SKM-1 (cell line): ENCODE data around the gene LFNG.

Experiments
- DNase-seq: peaks from one replicate; lab custom pipeline; 2025; ENCODE audit not compliant: unreplicated experiment; lab: John Stamatoyannopoulos, UW

Gene LFNG, protein sequence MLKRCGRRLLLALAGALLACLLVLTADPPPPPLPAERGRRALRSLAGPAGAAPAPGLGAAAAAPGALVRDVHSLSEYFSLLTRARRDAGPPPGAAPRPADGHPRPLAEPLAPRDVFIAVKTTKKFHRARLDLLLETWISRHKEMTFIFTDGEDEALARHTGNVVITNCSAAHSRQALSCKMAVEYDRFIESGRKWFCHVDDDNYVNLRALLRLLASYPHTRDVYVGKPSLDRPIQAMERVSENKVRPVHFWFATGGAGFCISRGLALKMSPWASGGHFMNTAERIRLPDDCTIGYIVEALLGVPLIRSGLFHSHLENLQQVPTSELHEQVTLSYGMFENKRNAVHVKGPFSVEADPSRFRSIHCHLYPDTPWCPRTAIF

DNA sequence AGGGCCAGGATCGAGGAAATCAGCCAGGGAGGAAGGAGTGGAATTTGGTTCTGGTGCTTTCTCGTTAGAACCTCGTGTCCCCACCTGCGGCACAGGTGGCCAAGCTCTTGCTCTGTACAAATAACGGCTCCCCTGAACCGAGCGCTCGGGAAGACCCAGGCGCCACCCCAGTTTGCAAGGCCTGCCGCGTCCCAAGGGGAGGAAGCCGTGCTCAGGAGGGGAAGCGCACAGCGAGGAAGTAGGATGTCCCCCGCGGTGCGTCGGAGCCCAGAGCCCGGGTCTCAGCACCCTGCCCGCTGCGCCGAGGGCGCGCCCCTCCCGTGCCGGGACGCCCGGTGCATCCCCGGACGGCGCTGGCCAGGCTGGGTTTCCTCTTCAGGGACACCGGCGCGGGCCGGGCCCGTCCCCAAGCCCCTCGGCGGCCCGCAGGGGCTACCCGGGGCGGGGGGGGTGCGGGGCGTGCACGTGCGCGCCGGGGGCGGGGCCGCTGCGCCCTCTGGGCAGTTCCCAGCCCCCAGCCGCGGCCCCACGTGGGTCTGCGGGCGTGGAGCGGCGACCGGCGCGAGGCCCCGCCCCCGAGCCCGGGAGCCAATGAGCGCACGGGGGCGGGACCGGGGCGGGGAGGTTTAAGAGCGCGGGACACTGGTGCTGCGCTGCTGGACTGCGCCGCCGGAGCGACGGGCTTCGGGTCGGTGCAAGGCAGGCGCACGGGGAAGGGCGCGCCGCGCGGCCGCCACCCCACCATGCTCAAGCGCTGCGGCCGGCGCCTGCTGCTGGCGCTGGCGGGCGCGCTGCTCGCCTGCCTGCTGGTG, at the start of gene LFNG:
Gene LFNG (plus strand): TSS at position 656 of the 812 bp plus-strand sequence. CDS start 88 bp downstream, at position 744.
- peak; percentile 77 for DNase-seq

DNA sequence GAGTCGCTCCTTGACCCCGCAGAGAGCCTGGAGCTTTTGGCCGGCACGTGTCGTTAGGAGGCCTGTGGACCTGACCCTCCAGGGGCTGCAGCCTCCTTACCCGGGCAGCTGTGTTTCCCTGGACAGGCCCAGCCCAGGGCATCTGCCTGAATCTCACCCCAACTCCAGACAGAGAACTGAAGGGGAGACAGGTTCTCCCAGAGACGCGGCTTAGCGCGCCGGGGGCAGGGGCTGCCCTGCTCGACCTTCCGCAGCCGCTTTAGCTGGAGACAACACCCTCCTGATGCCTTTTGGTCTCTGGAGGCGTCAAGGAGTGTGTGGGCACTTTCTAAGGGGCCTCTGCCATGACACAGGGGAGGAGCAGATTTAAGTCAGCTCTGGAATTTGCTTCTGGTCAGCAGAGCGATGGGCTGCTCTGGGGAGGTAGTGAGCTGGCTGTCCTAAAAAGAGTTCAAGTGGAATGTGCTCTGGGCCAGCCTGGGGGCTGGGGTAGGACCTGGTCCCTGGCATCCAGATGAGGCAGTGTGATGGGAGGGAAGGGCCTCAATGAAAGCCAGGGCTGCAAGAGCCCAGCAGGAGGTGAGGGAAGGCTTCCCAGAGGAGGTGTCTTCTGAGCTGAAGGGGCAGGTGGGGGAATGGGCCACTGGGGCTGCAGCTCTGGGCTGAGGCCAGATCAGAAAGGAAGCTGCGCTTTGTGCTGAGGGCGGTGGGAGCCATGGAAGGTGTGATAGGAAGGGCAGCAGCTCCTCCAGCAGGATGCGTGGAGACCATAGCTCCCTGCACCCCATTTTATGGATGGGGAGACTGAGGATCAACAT, 49.2 kb upstream of the LFNG start:
- DNase-seq, result no peak

DNA sequence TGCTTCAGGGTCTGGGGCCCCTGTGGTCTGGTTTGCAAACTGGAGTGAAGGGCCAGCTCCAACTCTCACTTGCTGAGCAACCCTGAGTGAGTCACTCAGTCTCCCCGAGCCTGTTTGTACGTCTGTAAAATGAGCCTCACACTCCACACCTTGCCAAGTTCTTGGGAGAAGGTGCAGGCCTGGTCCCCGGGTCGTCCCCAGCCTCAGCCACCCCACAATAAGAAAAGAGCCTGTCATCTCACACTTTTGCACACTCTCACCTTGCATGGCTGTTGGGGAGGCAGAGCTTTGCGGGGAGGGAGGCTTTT, 48.6 kb upstream of the LFNG start:
- DNase-seq, result no peak

DNA sequence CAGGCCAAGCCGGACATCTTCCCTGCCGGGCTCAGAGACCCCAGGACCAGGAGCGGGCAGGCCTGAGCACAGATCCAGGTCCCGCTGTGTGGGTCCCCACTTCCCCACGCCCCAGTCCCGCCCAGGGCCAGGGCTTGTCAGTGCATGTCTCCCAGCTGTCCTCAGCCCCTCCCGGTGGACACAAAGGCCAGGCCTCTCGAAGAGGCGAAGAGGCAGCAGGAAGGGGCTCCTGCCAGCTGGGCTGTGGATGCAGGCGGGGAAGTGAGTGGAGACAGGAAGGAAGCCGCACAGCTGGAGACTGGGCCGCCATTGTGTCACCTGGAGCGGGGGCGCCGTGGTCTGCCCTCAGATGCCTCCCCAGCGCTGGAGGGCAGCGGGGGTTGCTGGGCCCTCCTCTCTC, 48.2 kb upstream of the LFNG start:
- DNase-seq, result no peak

DNA sequence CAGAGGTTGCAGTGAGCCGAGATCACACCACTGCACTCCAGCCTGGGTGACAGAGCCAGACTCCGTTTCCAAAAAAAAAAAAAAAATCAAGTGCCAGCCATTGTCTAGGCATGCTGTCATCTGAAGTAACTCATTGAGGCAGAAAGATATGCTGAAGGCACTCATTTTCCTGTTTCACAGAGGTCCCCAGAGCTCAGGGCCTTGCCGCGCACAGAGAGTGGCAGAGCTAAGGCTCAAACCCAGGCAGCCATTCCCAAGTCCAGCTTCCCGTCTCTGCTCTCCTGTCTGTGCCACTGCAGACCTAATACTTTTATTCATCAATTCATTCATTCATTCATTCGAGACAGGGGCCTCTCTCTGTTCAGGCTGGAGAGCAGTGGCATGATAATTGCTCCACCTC, 46.8 kb upstream of the LFNG start:
- DNase-seq, result no peak

DNA sequence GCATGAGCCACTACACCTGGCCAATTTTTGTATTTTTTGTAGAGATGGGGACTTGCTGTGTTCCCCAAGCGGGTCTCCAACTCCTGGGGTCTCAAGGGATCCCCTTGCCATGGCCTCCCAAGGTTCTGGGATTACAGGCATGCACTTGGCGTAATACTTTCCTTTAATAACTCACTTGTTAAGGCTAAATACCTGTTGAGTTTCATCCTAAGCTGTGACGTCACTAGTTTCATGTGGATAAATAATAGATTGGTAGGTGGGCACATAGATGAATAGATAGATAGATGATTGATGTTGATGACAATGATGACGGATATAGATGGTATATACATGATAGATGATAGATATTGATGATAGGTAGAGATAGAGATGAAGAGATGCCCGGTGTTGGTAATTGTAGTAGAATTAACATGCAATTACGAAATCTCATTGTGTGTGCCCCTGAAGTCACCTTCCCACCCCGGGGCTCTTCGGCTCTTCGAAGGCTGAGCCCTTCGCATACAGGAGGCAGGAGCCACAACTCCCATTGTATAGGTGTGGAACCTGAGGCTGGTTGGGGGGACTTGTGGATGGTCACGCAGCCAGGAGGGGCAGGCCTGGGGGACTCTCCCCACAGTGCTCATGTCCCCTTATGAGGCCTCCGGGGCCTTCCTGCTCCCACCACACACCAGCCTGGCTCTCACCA, 45.9 kb upstream of the LFNG start:
- no peak for DNase-seq

DNA sequence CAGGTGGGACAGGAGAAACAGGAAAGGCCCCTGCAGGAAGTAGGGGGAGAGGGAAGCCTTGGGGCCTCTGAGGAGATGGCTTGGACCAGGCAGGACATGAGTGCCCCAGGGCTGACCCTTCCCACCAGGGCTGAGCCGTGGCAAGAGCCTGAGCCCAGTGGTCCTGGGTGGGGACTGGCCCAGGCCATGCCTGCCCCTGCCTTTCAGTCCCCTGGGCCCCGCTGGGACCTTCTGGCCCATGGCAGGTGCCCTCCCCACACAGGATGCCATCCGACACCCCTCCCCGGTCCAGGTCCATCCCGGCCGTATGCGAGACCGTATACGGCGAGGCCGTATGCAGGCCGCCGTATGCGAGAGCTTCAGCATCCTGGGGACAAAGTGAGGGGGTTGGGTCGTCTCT, 45.4 kb upstream of the LFNG start:
- DNase-seq, result no peak

DNA sequence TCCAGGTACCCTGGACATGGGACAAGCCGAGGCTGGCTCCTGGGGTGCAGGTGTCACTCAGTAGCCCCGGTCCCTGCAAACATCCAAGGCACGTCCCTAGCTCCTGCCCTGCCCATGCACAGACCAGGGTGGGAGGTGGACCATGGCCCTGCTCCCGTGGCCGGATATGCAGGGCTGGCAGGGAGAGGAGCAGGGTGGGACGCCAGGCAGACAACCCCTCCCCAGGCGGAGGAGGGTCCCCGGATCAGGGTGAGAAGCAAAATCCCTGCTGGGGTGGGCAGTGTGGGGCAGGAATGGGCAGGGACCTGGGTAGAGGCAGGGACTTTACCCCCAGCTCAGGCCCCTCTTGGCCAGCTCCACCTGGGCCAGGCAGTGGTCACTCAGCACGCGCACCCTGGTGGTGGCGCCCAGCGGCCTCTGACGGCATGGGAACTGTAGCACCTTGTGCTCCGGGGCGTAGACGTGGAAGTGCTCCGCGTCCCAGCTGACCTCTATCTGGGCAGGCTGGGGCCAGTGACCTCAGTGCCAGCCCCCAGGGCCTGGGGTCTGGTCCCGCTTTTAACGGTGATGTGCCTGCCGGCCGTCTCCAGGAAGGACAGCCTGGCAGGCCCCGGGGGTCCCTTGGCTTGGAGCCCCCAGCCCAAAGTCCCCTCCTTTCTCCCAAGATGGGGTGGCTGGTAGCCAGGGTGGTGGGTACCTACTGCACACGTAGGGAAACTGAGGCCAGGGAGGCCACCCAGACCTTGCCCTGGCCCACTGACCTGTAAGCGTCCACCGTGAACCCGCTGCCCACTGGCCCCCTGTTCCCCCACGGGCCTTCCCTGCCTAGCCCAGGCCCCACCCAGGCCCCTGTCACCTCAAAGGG, 44.5 kb upstream of the LFNG start:
- no peak for DNase-seq

DNA sequence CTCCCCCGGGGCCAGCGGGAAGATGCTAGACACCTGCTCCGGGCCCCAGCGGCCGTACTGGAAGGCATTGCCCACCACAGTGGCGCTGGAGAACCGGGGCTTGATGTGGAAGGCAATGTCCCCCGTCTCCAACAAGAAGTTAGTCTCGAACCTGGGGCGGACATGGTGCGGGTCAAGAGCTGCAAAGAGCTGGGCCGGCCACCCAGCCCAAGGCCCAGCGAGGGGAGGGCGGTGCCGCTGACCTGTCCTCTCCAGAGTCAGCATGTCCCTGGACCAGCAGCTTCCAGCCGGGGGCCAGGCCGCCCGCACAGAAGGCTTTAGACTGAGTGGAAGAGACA, 43.9 kb upstream of the LFNG start:
- DNase-seq, result no peak

DNA sequence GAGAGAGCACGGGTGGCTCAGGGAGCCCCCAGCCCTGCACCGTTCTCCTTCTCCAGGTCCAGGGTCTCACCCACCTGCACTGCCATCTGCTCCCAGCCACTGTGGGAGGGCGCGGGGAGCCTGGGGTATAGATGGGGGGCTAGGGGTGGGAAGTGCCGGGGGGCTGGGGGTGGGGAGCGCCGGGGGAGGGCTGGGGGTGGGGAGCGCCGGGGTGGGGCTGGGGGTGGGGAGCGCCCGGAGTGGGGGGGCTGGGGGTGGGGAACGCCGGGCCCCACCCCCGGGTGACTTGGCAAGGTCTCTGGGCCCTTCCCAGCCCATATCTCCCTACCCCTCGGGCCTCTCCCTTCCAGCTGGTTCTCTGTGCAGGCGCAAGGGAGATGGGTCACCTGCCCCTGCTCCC, 43.3 kb upstream of the LFNG start, which contains the start of gene GRIFIN:
Gene GRIFIN (minus strand): TSS at position 101 of the 400 bp plus-strand sequence. CDS start 15 bp downstream, at position 86.
- DNase-seq, result no peak

DNA sequence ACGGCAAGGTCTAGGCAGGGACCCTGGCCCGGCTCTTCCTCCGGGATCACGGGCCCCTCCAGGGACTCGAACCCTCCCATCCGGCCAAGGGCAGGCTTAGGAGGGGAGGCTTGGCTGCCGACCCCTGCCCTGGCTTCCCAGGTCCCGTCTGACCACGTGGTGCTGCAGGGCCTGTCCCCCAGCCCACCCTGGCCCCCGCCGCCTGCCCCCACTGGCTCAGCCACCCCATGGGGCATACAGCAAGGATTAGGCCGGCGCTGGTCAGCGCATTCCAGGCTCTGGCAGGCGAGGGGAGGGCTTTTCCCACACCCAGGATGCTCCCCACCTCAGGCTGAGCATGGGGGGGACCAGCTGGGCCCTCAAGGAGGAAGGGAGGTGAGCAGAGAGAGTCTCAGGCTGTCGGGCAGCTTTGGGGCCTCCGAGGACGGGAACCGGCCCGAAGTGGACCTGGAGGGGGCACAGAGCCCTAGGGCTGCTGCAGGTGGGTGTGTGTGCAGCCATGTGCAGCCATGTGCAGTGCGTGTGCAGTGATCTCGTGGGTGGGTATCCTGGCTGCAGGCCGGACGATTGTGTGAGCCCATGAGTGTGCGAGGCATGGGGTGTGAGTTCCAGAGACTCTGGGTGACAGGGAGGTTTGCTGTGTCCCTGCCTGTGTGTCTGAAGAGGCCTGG, 42.7 kb upstream of the LFNG start:
- no peak for DNase-seq

DNA sequence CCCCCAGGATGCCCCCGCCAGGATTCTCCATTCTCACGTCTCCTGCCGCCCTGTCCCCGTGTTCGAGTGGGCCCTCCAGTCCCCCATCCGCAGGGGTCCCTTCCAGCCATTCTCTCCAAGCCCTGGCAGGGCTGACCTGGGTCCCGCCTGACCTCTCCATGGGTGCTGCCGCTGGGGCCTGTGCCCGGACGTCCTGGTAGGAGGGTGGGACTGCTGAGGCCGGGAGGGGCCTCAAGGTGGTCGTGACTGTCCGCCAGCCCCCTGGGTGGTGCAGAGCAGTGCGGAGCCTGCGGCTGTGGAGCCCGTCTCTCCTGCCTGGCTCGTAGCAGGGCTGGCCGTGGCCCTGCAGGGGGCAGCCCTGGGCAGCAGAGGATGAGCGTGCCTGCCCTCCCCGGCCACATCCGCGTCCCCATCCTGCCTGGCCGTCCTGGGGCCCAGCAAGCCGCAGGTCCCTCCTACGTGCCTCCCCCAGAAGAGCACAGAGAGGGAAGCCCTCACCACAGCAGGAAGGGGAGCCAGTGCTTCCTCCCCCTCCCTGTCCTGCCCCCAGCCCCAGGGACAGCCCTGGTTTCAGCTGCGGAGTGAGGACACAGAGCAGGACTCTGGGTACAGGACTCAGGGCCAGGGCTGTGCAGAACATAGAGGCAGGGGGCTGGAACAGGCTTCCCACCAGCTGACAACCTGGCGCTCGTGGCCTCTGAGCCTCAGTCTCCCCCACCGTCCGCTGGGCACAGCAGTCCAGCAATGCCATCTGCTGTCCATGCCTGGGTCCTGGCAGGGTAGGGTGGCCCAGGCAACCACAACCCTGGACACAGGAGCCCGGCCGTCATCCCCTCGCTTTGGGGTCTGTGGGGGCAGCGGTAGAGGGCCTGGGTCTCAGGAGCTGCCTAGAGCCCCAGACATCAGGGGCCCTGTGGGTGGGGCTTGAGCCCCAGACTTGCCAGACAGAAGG, 41.9 kb upstream of the LFNG start:
- DNase-seq, result peak; percentile 57

DNA sequence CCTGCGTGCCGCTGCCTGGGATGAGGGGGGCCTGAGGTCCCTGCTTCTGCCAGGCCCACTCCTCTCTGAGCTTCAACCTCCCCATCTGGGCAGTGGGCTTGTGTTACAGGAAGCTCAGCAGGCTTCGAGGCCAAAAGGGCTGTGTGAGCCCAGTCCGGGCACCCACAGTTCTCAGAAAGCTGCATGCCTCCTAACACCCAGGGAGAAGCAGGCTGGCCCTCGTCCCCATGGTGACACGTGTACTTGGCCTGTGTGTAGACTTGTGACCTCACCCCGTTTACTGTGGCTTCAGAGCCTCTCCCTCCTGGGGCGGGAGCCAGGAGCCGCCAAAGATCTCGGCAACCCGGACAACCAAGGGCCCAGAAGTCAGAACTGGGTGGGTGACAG, 41.2 kb upstream of the LFNG start:
- no peak for DNase-seq

DNA sequence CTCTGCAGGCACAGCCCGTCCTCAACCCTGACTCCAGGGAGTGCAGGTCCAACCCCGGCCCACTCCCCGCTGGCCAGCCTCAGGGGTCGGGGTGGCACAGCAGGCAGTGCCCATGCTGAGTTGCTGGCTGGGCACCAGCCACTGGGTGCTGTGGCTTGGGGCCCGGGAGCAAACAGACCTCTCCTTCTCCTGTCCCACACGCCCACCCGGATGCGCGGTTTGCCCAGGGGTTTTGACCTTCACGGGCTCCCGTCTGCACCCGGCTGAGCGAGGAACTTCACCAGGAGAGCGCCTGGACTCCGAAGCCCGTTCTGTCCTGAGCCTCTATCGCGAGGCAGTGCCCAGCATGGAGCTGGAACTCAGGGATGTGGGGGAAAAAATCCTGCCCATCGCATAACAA, 40.8 kb upstream of the LFNG start:
- no peak for DNase-seq

DNA sequence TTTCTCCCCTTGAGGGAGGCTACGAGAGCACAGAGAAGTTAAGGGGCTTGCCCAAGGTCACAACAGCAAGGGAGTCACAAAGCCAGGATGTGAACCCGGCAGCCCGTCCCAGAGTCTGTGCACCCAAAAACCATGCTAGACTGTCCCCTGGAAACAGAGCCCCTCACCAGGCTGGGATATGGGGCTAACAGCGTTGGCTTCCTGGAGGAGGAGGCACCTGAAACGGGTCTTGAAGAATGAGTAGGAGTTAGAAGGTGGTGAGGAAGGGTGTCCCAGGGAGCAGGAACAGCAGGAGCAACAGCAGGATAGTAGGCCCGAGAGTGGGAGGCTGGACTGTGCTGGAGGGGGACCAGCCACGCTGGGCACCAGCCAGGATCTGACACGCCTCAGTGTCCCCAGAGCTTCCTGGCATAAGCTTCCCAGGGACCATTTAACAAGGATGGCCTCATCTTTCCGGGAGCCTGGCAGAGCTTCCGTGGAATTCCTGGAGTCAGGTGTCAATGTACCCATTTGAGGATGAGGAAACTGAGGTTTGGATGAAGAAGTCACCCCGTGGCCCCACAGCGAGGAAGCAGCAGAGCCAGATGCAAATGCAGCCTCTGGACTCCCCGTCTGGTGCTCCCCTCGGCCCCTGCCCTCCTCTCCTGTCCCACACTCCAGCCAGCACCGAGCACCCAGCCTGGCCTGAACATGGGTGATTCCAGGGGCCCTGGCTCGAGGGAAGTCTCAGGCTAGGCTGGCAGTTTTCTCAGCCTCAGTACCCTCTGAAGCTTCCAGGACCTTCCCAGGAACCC, 40.1 kb upstream of the LFNG start:
- no peak for DNase-seq

DNA sequence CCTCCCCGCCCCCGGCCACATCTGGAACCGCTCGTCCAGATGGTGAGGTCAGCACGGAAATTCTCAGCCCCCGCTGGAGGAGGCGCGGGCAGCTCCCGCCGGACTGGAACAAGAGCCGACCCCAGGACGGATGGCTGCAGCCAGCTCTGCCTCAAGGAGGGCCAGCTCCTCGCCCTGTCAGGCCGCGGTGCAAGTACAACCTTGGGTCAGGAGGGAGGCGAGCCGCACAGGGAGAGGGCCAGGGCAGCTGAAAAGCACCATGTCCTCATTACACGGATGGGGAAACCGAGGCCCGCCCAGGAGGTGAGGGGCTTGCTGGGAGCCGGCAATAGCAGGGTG, 39.5 kb upstream of the LFNG start:
- no peak for DNase-seq

DNA sequence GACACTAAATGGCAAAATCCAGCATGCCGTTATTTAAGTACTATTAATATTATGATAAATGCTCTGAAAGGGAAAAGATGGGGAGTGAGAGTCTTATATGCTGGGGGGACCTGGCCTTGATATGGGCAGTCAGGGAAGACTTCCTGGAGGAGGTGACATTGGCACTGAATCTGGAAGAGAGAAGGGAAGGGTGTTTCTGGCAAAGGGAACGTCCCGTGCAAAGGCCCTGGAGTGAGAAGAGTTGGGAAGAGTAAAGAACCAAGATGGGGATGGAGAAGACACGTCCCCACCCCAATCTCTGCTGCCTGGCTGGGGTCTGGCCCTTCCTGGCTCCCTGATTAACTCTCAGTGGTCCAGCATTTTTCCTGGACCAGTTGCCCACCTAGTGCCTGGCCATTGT, 38.4 kb upstream of the LFNG start:
- DNase-seq, result no peak
